ENCODE results near the gene CYP21A2.
"Not testable (repeated sequence)": the region's sequence is repeated elsewhere in the genome, so short reads cannot be mapped to it uniquely, and the experiment has no call there.

DNA sequence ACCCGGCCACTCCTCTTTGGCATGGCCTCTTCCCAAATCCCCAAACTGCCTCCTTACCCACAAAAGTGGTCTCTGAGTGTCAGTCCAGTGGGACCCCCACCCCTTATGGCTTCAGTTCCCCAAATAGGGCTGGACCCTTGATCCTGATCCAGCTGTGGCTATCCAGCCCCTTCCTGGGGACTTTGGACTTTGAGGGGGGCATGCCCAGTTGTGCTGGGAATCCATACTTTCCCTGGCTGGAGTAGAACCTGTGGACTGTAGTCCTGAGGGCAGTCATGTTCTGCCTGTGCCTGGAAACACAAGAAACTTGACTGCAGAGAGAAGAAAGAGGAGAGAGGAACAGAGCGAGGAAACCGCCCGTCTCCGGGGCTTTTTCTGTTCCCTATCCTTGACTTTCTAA lies 1.1 kb upstream of the CYP21A2 start:
- TF ChIP-seq, protein P1, sequence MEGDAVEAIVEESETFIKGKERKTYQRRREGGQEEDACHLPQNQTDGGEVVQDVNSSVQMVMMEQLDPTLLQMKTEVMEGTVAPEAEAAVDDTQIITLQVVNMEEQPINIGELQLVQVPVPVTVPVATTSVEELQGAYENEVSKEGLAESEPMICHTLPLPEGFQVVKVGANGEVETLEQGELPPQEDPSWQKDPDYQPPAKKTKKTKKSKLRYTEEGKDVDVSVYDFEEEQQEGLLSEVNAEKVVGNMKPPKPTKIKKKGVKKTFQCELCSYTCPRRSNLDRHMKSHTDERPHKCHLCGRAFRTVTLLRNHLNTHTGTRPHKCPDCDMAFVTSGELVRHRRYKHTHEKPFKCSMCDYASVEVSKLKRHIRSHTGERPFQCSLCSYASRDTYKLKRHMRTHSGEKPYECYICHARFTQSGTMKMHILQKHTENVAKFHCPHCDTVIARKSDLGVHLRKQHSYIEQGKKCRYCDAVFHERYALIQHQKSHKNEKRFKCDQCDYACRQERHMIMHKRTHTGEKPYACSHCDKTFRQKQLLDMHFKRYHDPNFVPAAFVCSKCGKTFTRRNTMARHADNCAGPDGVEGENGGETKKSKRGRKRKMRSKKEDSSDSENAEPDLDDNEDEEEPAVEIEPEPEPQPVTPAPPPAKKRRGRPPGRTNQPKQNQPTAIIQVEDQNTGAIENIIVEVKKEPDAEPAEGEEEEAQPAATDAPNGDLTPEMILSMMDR (IDR thresholded peaks at IDR 0.05), result not testable (repeated sequence)
- not testable (repeated sequence) for TF ChIP-seq POLR2A (IDR thresholded peaks at IDR 0.05)
